ENCODE data around the gene IL17RC. TPM values are rescaled to one million over a fixed set of nuclear protein-coding genes. Genes with fewer than 3 reads are reported as not detected.
A peak's percentile ranks its signal among the peaks of the same experiment; 100 is the strongest.

Gene IL17RC
- total and polyA plus RNA-seq, 2 of the 8 experiments (the other 6 are each of a cell fraction or from before 2014, with no cell fraction given), result 11.8 to 13.0 TPM

DNA sequence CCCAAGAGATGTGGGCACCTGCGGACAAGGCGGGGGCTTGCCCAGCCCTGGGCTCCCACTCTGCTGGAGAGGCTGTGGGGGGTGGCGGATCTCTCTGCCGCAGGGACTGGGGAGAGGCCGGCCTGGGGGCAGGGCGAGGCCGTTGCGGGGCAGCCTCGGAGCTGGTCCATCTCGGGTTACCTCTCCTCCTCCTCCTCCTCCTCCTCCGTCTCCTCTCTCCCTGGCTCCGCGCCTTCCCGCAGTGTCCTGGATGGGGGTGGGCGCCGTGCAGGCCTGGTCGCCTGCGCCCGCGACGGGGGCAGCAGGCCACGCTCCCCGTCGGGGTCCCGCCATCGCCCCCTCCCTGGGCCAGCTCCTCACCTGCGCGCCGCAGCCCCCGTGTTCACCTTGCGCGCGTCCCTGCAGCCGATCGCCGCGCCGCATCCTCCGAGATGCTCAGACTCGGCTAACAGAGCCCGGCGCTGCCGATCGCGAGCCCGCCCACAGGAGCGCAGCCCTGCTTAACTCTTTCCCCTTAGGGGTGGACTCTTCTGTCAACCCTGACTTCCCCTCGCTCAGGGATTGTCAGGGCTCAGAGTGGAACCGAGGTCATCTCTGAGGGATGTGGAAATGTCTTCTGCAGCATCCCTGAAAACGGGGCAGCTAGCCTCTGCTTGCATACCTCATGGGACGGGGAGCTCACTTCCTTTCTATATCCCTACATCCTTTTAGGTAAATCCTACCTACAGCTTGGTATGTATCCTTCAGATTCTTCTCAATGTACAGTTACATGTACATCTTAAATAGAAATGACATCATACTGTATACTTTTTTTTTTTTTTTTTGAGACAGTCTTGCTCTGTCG lies 35.3 kb downstream of the IL17RC start, which contains the start of gene PRRT3:
Gene PRRT3, minus strand, starts transcription at position 447 of the 844 bp plus-strand sequence. CDS start 2,293 bp downstream, outside the sequence.
- peak within 1 kb of the TSS; percentile 17 for H3K56ac ChIP-seq (replicated peaks; ENCODE audit: insufficient read length, low read depth, low read length)
- H3K4me1 ChIP-seq (replicated peaks in 1 of 4; ENCODE audit: control insufficient read depth in 3 of 4, insufficient read depth in 4 of 4, low read length in 3 of 4), result peaks cover 11 to 24% (median 20%) of the 10 kb centered on the region in 4 experiments
- ChIA-PET POLR2A (ENCODE audit: partially characterized antibody) (interaction anchor here (0.8 to 2.3 kb wide), 15 partner anchors 8 to 148 kb away, joined by 3 to 8 read pairs (median 4); partner anchors contain the start of genes CRELD1 and EMC3), CTCF (ENCODE audit: partially characterized antibody) (interaction anchor here (0.9 to 5.6 kb wide), 9 partner anchors 8 to 125 kb away, joined by 3 to 41 read pairs (median 5); partner anchors contain the start of gene CRELD1)
- H3K23ac ChIP-seq (ENCODE audit: insufficient read length), result no peak within 1 kb of the TSS
- no peak within 1 kb of the TSS for H3K4ac ChIP-seq (replicated peaks; ENCODE audit: insufficient read length, low read depth, low read length)
- H3K4me3 ChIP-seq (ENCODE audit: extremely low read depth in 1 of 4, insufficient read depth in 2 of 4, low read depth in 3 of 4, low read length in 4 of 4), result peak within 1 kb of the TSS; percentile 69 to 91 (median 80)
- no peak within 1 kb of the TSS for H3K14ac ChIP-seq (ENCODE audit: insufficient read length)
- peak within 1 kb of the TSS; percentile 69 to 86 for H3K4me2 ChIP-seq (ENCODE audit: insufficient read depth in 1 of 2, low read depth in 2 of 2, low read length in 2 of 2)
- H4K20me1 ChIP-seq (replicated peaks in 1 of 2; ENCODE audit: control insufficient read depth in 1 of 2, insufficient read depth in 2 of 2, low read length in 2 of 2), result peaks cover 0 to 2% of the 10 kb centered on the region in 2 experiments
- 6% methylated on average over 42 of the region's 52 CpGs; no CpG with 5 or more reads in 1 of the 2 experiments for WGBS, 2 experiments (ENCODE audit: extremely low coverage in 1 of 2, insufficient coverage in 1 of 2, insufficient read length in 1 of 2, insufficient replicate concordance in 2 of 2, low coverage in 1 of 2, low lambda C conversion rate in 2 of 2, missing lambda C conversion rate in 1 of 2)
- H4K91ac ChIP-seq (replicated peaks; ENCODE audit: insufficient read length, low read length), result no peak within 1 kb of the TSS
- H3K23me2 ChIP-seq (ENCODE audit: low read depth, low read length), result peaks cover 9% of the 10 kb centered on the region; the same call in 1 of the 2 replicates
- H3K79me1 ChIP-seq (ENCODE audit: low read depth, low read length), result no peaks in the 10 kb centered on the region
- H2BK120ac ChIP-seq (replicated peaks; ENCODE audit: low read depth, low read length), result no peak within 1 kb of the TSS
- peaks cover 0 to 3% (median under 1%) of the 10 kb centered on the region in 4 experiments; a peak in 4 of 8 replicates for H3K36me3 ChIP-seq (ENCODE audit: control insufficient read depth in 2 of 4, insufficient read depth in 4 of 4, low read length in 3 of 4)
- H2AK5ac ChIP-seq (ENCODE audit: low read depth, low read length), result no peak within 1 kb of the TSS
- no peak within 1 kb of the TSS; the same call in 1 of the 2 replicates for H2BK5ac ChIP-seq (ENCODE audit: low read depth, low read length)
- no peaks in the 10 kb centered on the region for H3K9me3 ChIP-seq (ENCODE audit: insufficient read depth in 2 of 2, low read depth in 1 of 2, low read length in 1 of 2)
- no peak within 1 kb of the TSS; the same call in 1 of the 2 replicates for H2BK12ac ChIP-seq (ENCODE audit: low read depth, low read length)
- no peaks in the 10 kb centered on the region; a peak in 1 of 4 replicates for H3K79me2 ChIP-seq (ENCODE audit: control insufficient read depth in 1 of 2, insufficient read depth in 2 of 2, low read length in 2 of 2)
- peaks cover 0 to 11% (median under 1%) of the 10 kb centered on the region in 4 experiments; a peak in 3 of 7 replicates for H3K27me3 ChIP-seq (replicated peaks in 1 of 4; ENCODE audit: control insufficient read depth in 3 of 4, extremely low read depth in 1 of 4, insufficient read depth in 3 of 4, low read length in 3 of 4)
- peak within 1 kb of the TSS in 3 of 4 experiments; percentile 54 to 59 (median 58); a peak in 5 of 7 replicates for H3K9ac ChIP-seq (replicated peaks in 1 of 4; ENCODE audit: extremely low read depth in 1 of 4, low read depth in 3 of 4, low read length in 3 of 4)
- H2BK15ac ChIP-seq (ENCODE audit: low read length), result no peak within 1 kb of the TSS
- no peak within 1 kb of the TSS for H3K27ac ChIP-seq (ENCODE audit: low read depth, low read length)
- no peak within 1 kb of the TSS for H2BK20ac ChIP-seq (ENCODE audit: low read length)
- FAIRE-seq (no peak), DNase-seq (ENCODE audit: low read depth in 1 of 2, low spot score in 2 of 2) (peak in 1 of 2 experiments; percentile 83)
- no peak within 1 kb of the TSS for H2AFZ ChIP-seq (ENCODE audit: low read length)
- H3K18ac ChIP-seq (ENCODE audit: extremely low read depth, low read length), result peak within 1 kb of the TSS; percentile 78
- H4K5ac ChIP-seq (ENCODE audit: insufficient read length, low read depth, low read length), result peak within 1 kb of the TSS; percentile 13
- peak within 1 kb of the TSS; percentile 11; the same call in 1 of the 2 replicates for H4K8ac ChIP-seq (ENCODE audit: extremely low read depth, insufficient read depth, low read length)
- TF ChIP-seq NRF1 (IDR thresholded peaks at IDR 0.05; ENCODE audit: low read depth, low read length) (no peak), FOSL1 (IDR thresholded peaks at IDR 0.05; ENCODE audit: insufficient read depth, low read depth, low read length) (no peak), POLR2AphosphoS5 (IDR thresholded peaks at IDR 0.05; ENCODE audit: low read depth, low read length) (peak; percentile 15; the same call in 1 of the 2 replicates), ASH2L (IDR thresholded peaks at IDR 0.05; ENCODE audit: low read length) (no peak), RBBP5 (IDR thresholded peaks at IDR 0.05; ENCODE audit: borderline replicate concordance, low read depth, low read length) (peak; percentile 96), BRCA1 (IDR thresholded peaks at IDR 0.05; ENCODE audit: low read depth, low read length) (no peak), POLR2A (IDR thresholded peaks at IDR 0.05; ENCODE audit: control extremely low read depth in 1 of 2, low read depth in 2 of 2, low read length in 2 of 2) (peak in 1 of 2 experiments; percentile 41; a peak in 1 of 3 replicates), SIX5 (IDR thresholded peaks at IDR 0.05; ENCODE audit: low read depth, low read length) (no peak), KDM4A (IDR thresholded peaks at IDR 0.05; ENCODE audit: low read depth, low read length, severe bottlenecking) (peak; percentile 98), CHD1 (IDR thresholded peaks at IDR 0.05; ENCODE audit: low read depth, low read length) (no peak)
- TF ChIP-seq, protein P1, sequence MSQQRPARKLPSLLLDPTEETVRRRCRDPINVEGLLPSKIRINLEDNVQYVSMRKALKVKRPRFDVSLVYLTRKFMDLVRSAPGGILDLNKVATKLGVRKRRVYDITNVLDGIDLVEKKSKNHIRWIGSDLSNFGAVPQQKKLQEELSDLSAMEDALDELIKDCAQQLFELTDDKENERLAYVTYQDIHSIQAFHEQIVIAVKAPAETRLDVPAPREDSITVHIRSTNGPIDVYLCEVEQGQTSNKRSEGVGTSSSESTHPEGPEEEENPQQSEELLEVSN (IDR thresholded peaks at IDR 0.05), result no peak; the same call in 1 of the 2 replicates
